ENCODE results near the gene HSFY2.
"Not testable (repeated sequence)": the region's sequence is repeated elsewhere in the genome, so short reads cannot be mapped to it uniquely, and the experiment has no call there.

The HSFY2 gene

GRCh38 chrY:18773635-18774034 is at the start of gene HSFY2:
HSFY2 (minus strand) TSS chrY:18773735; CDS start chrY:18773618, 117 bp downstream.
- DNase-seq (ENCODE audit: low read depth, low spot score); in situ Hi-C loops (cut with HindIII; ENCODE audit: low sequenced_read_pairs); H3K4me3 ChIP-seq (ENCODE audit: low read depth, low read length): not testable (repeated sequence)

GRCh38 chrY:18815751-18816150 is 42.2 kb upstream of the HSFY2 start:
- in situ Hi-C loops (cut with HindIII; ENCODE audit: low sequenced_read_pairs); DNase-seq (ENCODE audit: low read depth, low spot score); H3K4me3 ChIP-seq (ENCODE audit: low read depth, low read length): not testable (repeated sequence)

- H3K4me3 ChIP-seq (ENCODE audit: low read depth, low read length); in situ Hi-C loops (cut with HindIII; ENCODE audit: low sequenced_read_pairs); DNase-seq (ENCODE audit: low read depth, low spot score): not testable (repeated sequence)
Observed at GRCh38 chrY:18788757-18789406, 15.3 kb upstream of the HSFY2 start.

GRCh38 chrY:18754077-18754476 is 19.5 kb downstream of the HSFY2 start:
- H3K4me3 ChIP-seq (ENCODE audit: low read depth, low read length); in situ Hi-C loops (cut with HindIII; ENCODE audit: low sequenced_read_pairs); DNase-seq (ENCODE audit: low read depth, low spot score): not testable (repeated sequence)

GRCh38 chrY:18753133-18753815 is 20.3 kb downstream of the HSFY2 start:
- H3K4me3 ChIP-seq (ENCODE audit: low read depth, low read length); DNase-seq (ENCODE audit: low read depth, low spot score); in situ Hi-C loops (cut with HindIII; ENCODE audit: low sequenced_read_pairs): not testable (repeated sequence)

GRCh38 chrY:18723714-18724113 is 49.8 kb downstream of the HSFY2 start:
- in situ Hi-C loops (cut with HindIII; ENCODE audit: low sequenced_read_pairs); H3K4me3 ChIP-seq (ENCODE audit: low read depth, low read length); DNase-seq (ENCODE audit: low read depth, low spot score): not testable (repeated sequence)

Data from astrocyte of the spinal cord (primary cell).